K562 (cell line): Measurements from ENCODE around the gene RAD50.

Source experiments
- GABPA ChIP-seq: fragments of 200-800 bp; sonication (Bioruptor generic); conservative IDR thresholded peaks from 2 replicates; pipeline ENCODE4 v1.6.1; 2016; ENCODE audit warnings: low read depth, missing genetic modification characterization, missing compliant biosample characterization
- MAFK ChIP-seq: IDR thresholded peaks from 2 replicates; pipeline ENCODE4 v1.6.1; 2011; ENCODE audit warnings: low read length, improper control_type of control experiment
- NONO ChIP-seq, 2 experiments: fragments of 200-400 bp in 1 of 2; fragments of 450-650 bp in 1 of 2; formaldehyde crosslinking in 1 of 2; IDR thresholded peaks; 2 replicates each; pipeline ENCODE4 v1.6.1; 2017; ENCODE audit warnings: low read depth in 2 of 2, mild to moderate bottlenecking in 2 of 2, moderate library complexity in 2 of 2, low read length in 1 of 2
- ZSCAN32 ChIP-seq: fragments of 450-650 bp; formaldehyde crosslinking; IDR thresholded peaks from 2 replicates; pipeline ENCODE4 v1.4.0; 2020; ENCODE audit warnings: mild to moderate bottlenecking, moderate library complexity

- no peak for TF ChIP-seq MAFK
- TF ChIP-seq NONO (IDR thresholded peaks at IDR 0.05; ENCODE audit: low read depth in 2 of 2, low read length in 1 of 2): no peak
- TF ChIP-seq ZSCAN32 (CRISPR knock-in tag): no peak
- no peak for TF ChIP-seq GABPA (tag)
These were observed 32.7 kb downstream of the RAD50 start for GRCh38 chr5:132589467-132589866.
